Measurements from ENCODE around the gene CNNM2. TPM values are rescaled to one million over a fixed set of nuclear protein-coding genes. Genes with fewer than 3 reads are reported as not detected.

The CNNM2 gene
- total RNA-seq, 1 donor: 9.4 TPM

DNA sequence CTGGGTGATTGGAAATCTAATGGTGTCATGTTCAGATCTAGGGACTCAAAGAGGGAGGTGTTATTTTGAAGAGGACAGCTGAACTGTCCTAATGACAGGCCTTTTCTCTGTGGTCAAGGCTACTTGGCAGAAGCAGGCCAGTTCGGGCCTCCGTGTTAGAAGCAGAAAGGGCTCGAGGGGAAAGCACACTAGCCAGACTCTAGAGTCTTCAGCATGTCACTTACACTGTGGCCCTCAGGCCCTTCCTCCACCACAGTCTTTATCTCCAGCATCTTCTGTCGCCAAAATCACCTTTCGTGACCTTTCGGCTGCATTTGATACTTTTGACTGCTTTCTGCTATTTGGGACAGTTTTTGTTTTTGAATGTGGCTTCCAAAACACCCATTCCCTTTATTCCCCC is 123.3 kb downstream of the CNNM2 start:
- Histone ChIP-seq H3K4me1 (ENCODE audit: insufficient read depth, low read length) (no peaks in the 10 kb centered on the region), H3K27me3 (ENCODE audit: insufficient read depth, low read length) (no peaks in the 10 kb centered on the region), H3K36me3 (ENCODE audit: insufficient read depth, low read length) (no peaks in the 10 kb centered on the region), H2AFZ (ENCODE audit: low read length) (no peak overlapping the region), H3K79me2 (ENCODE audit: insufficient read depth, low read length) (no peaks in the 10 kb centered on the region), H3K4me2 (ENCODE audit: insufficient read depth, low read length) (no peak overlapping the region), H3K9me3 (ENCODE audit: low read depth, low read length) (no peaks in the 10 kb centered on the region), H4K20me1 (ENCODE audit: insufficient read depth, low read length) (no peaks in the 10 kb centered on the region), H3K4me3 (ENCODE audit: insufficient read depth, low read length) (no peak overlapping the region), H3K27ac (ENCODE audit: low read depth, low read length) (no peak overlapping the region)
- no peak for DNase-seq (ENCODE audit: insufficient read length, low spot score, missing footprints)
- TF ChIP-seq, protein P1, sequence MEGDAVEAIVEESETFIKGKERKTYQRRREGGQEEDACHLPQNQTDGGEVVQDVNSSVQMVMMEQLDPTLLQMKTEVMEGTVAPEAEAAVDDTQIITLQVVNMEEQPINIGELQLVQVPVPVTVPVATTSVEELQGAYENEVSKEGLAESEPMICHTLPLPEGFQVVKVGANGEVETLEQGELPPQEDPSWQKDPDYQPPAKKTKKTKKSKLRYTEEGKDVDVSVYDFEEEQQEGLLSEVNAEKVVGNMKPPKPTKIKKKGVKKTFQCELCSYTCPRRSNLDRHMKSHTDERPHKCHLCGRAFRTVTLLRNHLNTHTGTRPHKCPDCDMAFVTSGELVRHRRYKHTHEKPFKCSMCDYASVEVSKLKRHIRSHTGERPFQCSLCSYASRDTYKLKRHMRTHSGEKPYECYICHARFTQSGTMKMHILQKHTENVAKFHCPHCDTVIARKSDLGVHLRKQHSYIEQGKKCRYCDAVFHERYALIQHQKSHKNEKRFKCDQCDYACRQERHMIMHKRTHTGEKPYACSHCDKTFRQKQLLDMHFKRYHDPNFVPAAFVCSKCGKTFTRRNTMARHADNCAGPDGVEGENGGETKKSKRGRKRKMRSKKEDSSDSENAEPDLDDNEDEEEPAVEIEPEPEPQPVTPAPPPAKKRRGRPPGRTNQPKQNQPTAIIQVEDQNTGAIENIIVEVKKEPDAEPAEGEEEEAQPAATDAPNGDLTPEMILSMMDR (IDR thresholded peaks at IDR 0.05; ENCODE audit: extremely low read depth, low read depth, low read length): no peak

- H4K20me1 ChIP-seq (ENCODE audit: insufficient read depth, low read length): no peaks in the 10 kb centered on the region
- H3K9me3 ChIP-seq (ENCODE audit: low read depth, low read length): no peaks in the 10 kb centered on the region
These were observed 124.0 kb downstream of the CNNM2 start for GRCh38 chr10:103042129-103042528.

GRCh38 chr10:103042908-103043307 is 124.8 kb downstream of the CNNM2 start:
- H3K27me3 ChIP-seq (ENCODE audit: insufficient read depth, low read length): no peaks in the 10 kb centered on the region
- no peak overlapping the region for H2AFZ ChIP-seq (ENCODE audit: low read length)
- H3K36me3 ChIP-seq (ENCODE audit: insufficient read depth, low read length): no peaks in the 10 kb centered on the region
- no peaks in the 10 kb centered on the region for H3K79me2 ChIP-seq (ENCODE audit: insufficient read depth, low read length)
- DNase-seq (ENCODE audit: insufficient read length, low spot score, missing footprints): no peak
- H3K4me2 ChIP-seq (ENCODE audit: insufficient read depth, low read length): no peak overlapping the region
- H3K4me3 ChIP-seq (ENCODE audit: insufficient read depth, low read length): no peak overlapping the region
- TF ChIP-seq, protein P1 (IDR thresholded peaks at IDR 0.05; ENCODE audit: extremely low read depth, low read depth, low read length): no peak
- H3K4me1 ChIP-seq (ENCODE audit: insufficient read depth, low read length): no peaks in the 10 kb centered on the region
- no peaks in the 10 kb centered on the region for H3K9me3 ChIP-seq (ENCODE audit: low read depth, low read length)
- no peaks in the 10 kb centered on the region for H4K20me1 ChIP-seq (ENCODE audit: insufficient read depth, low read length)
- H3K27ac ChIP-seq (ENCODE audit: low read depth, low read length): no peak overlapping the region

More at GRCh38 chr10:103042129-103042528, 124.0 kb downstream of the CNNM2 start:
- no peak overlapping the region for H3K27ac ChIP-seq (ENCODE audit: low read depth, low read length)
- no peaks in the 10 kb centered on the region for H3K36me3 ChIP-seq (ENCODE audit: insufficient read depth, low read length)
- no peaks in the 10 kb centered on the region for H3K27me3 ChIP-seq (ENCODE audit: insufficient read depth, low read length)
- TF ChIP-seq, protein P1 (IDR thresholded peaks at IDR 0.05; ENCODE audit: extremely low read depth, low read depth, low read length): no peak
- no peak overlapping the region for H3K4me3 ChIP-seq (ENCODE audit: insufficient read depth, low read length)
- no peaks in the 10 kb centered on the region for H3K4me1 ChIP-seq (ENCODE audit: insufficient read depth, low read length)
- DNase-seq (ENCODE audit: insufficient read length, low spot score, missing footprints): no peak
- no peak overlapping the region for H2AFZ ChIP-seq (ENCODE audit: low read length)
- no peak overlapping the region for H3K4me2 ChIP-seq (ENCODE audit: insufficient read depth, low read length)
- H3K79me2 ChIP-seq (ENCODE audit: insufficient read depth, low read length): no peaks in the 10 kb centered on the region

DNA sequence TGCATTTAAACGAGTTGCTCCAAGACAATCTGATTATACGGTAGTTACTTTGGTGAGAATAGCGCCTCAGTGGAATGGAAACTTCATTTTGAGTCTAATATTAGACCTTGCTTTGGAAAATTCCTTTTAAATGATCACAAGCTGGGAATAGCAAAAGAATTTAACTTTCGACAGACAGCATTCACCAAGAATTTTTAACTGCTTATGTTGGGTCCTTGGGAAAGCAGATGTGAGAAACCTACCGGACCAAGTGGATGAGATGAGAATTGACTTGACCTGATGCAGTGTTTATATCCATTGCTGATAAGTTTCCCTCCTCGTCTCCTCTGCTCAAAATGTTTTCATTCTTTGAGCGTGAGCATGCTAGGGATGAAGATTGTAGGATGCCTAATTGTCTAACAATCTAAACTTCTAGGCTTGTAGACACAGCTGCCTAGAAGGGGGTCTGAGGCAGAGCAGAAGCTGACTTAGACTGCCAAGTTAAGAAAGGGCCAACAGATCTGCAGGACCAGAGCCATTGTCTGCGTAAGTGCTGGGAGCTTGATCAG is 126.9 kb downstream of the CNNM2 start:
- Histone ChIP-seq H3K27me3 (ENCODE audit: insufficient read depth, low read length) (no peaks in the 10 kb centered on the region), H2AFZ (ENCODE audit: low read length) (no peak overlapping the region), H3K4me1 (ENCODE audit: insufficient read depth, low read length) (no peaks in the 10 kb centered on the region), H3K4me2 (ENCODE audit: insufficient read depth, low read length) (no peak overlapping the region), H3K4me3 (ENCODE audit: insufficient read depth, low read length) (no peak overlapping the region), H3K27ac (ENCODE audit: low read depth, low read length) (no peak overlapping the region), H3K9me3 (ENCODE audit: low read depth, low read length) (no peaks in the 10 kb centered on the region), H4K20me1 (ENCODE audit: insufficient read depth, low read length) (no peaks in the 10 kb centered on the region), H3K36me3 (ENCODE audit: insufficient read depth, low read length) (no peaks in the 10 kb centered on the region), H3K79me2 (ENCODE audit: insufficient read depth, low read length) (no peaks in the 10 kb centered on the region)
- TF ChIP-seq, protein P1 (IDR thresholded peaks at IDR 0.05; ENCODE audit: extremely low read depth, low read depth, low read length): no peak
- DNase-seq (ENCODE audit: insufficient read length, low spot score, missing footprints): no peak

Data from osteoblast (primary cell).